RWPE1 (cell line): Measurements from ENCODE around the gene CXCL8.

ENCODE experiments used
- CTCF ChIA-PET: fragments of 350-600 bp; sonication (Branson Sonifier 250); formaldehyde crosslinking; extraction: SDS; loops from one replicate; lab custom pipeline; 2021; lab: Yijun Ruan, JAX
- POLR2A ChIA-PET: fragments of 400-600 bp; formaldehyde crosslinking; extraction: SDS; loops from one replicate; lab custom pipeline; 2020; ENCODE audit warnings: antibody characterized with exemption; ENCODE audit not compliant: low non-redundant PET; lab: Yijun Ruan, JAX
- DNase-seq: peaks from one replicate; pipeline ENCODE4 v3.0.0; 2012; ENCODE audit warnings: low spot score
- H3K27ac ChIP-seq: fragments of 450-650 bp; 2 replicates; pipeline ENCODE4 v1.5.1; 2017
- TF ChIP-seq, protein P1 (sequence below): fragments of 450-650 bp; conservative IDR thresholded peaks from 2 replicates; pipeline ENCODE4 v1.5.1; 2017; ENCODE audit warnings: low read depth, mild to moderate bottlenecking

CXCL8 gene

DNA sequence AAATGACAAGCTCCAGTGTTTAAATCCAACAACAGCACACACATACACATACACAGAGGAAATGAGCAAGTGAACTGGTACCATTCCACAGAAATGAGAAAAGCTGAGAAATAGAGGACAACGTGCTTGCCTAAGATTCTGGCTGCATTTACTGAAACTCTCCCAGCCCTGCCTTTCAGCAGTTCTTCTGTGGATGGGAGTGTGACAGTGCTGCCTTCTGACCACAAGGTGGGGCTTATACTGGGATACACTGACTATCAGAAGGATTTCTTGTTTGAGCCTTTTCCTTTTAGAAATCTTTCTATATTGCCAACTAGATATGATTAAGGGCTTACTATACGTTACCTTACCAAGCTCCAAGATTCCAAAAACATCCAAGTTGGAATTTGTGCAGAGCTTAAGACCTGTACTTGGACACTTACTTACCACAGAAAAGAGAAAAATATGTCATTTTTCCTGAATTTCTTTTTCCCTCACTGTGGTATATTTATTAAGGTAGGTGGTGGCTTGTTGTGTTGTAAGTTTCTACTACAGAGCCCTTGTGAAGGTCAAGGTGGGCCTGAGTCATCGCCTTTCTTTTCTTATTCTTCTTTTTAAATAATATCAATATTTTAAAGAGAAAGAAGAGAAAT, 10.7 kb upstream of the CXCL8 start:
- POLR2A ChIA-PET = no interaction called here
- TF ChIP-seq, protein P1, sequence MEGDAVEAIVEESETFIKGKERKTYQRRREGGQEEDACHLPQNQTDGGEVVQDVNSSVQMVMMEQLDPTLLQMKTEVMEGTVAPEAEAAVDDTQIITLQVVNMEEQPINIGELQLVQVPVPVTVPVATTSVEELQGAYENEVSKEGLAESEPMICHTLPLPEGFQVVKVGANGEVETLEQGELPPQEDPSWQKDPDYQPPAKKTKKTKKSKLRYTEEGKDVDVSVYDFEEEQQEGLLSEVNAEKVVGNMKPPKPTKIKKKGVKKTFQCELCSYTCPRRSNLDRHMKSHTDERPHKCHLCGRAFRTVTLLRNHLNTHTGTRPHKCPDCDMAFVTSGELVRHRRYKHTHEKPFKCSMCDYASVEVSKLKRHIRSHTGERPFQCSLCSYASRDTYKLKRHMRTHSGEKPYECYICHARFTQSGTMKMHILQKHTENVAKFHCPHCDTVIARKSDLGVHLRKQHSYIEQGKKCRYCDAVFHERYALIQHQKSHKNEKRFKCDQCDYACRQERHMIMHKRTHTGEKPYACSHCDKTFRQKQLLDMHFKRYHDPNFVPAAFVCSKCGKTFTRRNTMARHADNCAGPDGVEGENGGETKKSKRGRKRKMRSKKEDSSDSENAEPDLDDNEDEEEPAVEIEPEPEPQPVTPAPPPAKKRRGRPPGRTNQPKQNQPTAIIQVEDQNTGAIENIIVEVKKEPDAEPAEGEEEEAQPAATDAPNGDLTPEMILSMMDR = peak; percentile 79
- CTCF ChIA-PET = interaction anchor here (0.7 to 1.4 kb wide), 5 partner anchors 11 to 193 kb away, joined by 3 to 5 read pairs (median 4); no protein-coding TSS in a partner anchor
- peak; percentile 59 for DNase-seq
- H3K27ac ChIP-seq = no peak overlapping the region

DNA sequence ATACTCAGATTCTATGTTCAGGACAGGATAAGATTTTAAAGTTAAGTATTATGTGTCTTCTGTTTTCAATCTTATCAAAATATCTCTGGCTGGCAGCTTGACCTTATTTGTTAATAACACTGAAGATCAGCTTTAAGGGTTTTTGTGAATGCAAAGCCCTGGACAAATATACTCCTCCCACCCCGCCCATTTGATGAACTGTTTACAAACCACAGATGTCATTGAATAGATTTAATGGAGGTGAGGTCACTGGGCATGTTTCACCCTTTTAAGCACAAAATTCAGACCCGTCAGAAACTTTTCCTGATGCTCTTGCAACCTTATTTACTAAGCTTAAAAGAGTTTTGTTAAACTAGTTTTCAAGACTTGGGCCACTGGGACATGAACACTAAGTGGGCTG, 10.1 kb upstream of the CXCL8 start:
- TF ChIP-seq, protein P1 = no peak
- CTCF ChIA-PET = interaction anchor here (0.7 to 1.4 kb wide), 5 partner anchors 12 to 231 kb away, joined by 3 to 5 read pairs (median 4); no protein-coding TSS in a partner anchor
- DNase-seq = no peak
- POLR2A ChIA-PET = no interaction called here
- H3K27ac ChIP-seq = no peak overlapping the region

DNA sequence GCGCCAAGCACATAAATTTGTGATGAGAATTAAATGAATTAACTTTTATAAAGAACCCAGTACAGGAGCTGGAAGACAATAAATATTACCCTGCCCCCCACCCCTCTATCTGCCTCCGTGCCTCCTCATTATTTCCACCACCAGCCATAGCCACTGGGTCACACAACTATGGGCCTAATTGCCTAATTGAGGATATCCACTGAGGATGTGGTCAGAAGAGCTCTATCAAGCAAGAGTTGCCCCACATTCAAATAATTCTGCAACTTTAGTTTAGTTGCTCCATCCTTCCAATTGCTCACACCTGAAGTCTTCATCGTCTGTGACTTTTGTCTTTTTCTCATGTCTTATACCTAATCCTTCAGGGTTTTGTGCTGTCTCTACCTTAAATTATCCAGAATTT, 9.5 kb upstream of the CXCL8 start:
- DNase-seq = no peak
- TF ChIP-seq, protein P1 = no peak
- POLR2A ChIA-PET = no interaction called here
- no peak overlapping the region for H3K27ac ChIP-seq
- CTCF ChIA-PET = interaction anchor here (0.7 to 1.2 kb wide), 4 partner anchors 92 to 404 kb away, joined by 3 to 4 read pairs (median 4); no protein-coding TSS in a partner anchor

DNA sequence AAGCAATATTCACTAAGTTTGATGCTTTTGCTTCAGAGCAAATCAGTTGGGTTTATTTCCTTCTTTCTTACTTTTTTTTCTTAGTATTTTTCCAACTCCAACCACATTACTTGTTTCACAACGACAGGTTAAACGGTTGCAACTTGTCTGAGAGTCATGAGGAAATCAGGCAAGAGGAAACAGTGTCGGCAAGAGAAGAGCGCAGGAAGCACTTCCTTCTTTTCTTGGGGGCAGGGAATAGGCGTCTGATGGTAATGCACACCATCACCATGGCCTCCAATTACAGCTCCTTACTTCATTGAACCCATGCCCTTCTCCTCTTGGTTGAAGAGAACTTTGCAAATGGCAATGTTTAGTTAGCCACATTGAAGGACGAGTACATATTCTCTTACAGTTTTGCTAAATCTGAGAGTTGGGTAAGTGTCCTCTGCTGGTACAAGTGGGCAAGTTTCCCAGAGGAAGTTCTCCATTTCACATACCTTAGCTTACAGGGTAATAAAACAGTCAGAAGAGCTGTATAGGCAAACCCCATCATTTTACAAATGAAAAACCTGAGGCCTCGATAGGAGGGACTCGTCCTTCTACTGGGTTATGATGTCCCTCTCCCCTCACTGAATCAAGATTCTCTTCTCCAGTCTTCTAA, 8.3 kb upstream of the CXCL8 start:
- ChIA-PET POLR2A (no interaction called here), CTCF (interaction anchor here (0.6 kb wide), 1 partner anchor 158 kb away, joined by 3 read pairs; no protein-coding TSS in a partner anchor)
- no peak for DNase-seq
- TF ChIP-seq, protein P1 = no peak
- no peak overlapping the region for H3K27ac ChIP-seq

DNA sequence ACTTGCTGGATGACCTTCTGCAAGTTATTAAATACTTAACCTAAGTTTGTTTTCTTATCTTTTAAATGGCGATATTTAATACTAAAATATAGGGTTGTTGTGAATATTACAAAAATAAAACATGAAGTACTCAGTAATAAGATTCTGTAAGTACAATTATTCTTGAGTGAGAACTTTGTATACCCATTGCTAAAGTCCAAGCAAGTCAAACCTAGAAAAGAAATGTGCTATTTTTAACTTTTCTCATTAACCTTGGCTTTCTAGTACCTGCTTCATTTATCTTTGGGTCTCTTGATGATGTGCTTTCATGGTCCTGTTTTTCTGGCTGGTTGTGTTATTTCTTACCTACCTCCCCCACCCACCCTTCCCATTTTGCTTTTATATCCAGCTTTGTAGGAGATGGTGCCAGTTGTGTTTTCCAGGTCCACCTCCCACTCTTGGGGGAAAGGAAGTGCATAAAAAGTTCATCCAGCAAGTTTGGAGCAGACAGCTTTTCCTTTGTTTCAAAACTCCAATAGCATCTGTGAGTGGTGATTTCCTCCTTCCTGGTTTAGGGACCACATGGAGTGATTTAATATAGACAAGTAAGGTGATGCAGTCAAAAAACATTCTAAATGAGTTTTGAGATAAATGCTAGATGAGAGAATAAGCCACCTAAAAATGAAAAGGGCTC, 7.5 kb upstream of the CXCL8 start:
- CTCF ChIA-PET = interaction anchor here (1.0 kb wide), 1 partner anchor 402 kb away, joined by 3 read pairs; no protein-coding TSS in a partner anchor
- H3K27ac ChIP-seq = no peak overlapping the region
- TF ChIP-seq, protein P1 = no peak
- DNase-seq = no peak
- POLR2A ChIA-PET = no interaction called here

DNA sequence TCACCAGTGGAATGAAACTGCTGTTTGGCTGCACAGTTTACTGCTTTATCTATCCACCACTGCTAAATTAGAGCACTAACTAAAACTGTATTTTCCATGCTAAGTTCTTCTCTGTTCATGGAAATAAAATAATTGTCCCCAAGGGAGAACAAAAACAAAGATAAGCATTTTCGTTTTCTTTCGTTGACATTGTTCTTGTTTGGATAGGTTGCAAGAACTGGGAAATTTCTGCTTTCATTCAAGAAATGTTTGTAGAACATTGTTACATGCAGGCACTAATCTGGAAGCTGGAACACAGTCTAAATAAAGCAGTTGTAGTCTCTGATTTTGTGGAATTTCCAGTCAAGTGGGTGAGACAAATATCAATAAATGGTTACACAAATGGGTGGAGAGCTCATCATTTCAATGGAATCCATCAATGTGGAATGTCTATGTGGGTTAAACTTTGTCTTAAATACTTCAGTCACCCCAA, 5.8 kb upstream of the CXCL8 start:
- TF ChIP-seq, protein P1 = no peak

More for the DNA sequence above, 5.8 kb upstream of the CXCL8 start:
- POLR2A ChIA-PET = no interaction called here
- DNase-seq = no peak
- H3K27ac ChIP-seq = no peak overlapping the region
- CTCF ChIA-PET = interaction anchor here (0.7 kb wide), 1 partner anchor 418 kb away, joined by 3 read pairs; no protein-coding TSS in a partner anchor
